Left ventricle myocardium inferior (tissue), 1 donor: ENCODE measurements around the gene CCNQ. TPM values are rescaled to one million over a fixed set of nuclear protein-coding genes. Genes with fewer than 3 reads are reported as not detected.

ENCODE experiments used
- DNase-seq: peaks from one replicate; pipeline ENCODE4 v3.0.0-alpha.2; 2020
- H3K27ac ChIP-seq: fragments of 200-600 bp; replicated peaks from 2 replicates; pipeline ENCODE4 v1.8.0; 2021
- H3K27me3 ChIP-seq: fragments of 200-600 bp; 2 replicates; pipeline ENCODE4 v1.8.0; 2021; ENCODE audit warnings: low read depth
- H3K36me3 ChIP-seq: fragments of 200-600 bp; 2 replicates; pipeline ENCODE4 v1.8.0; 2021
- H3K4me1 ChIP-seq: fragments of 200-600 bp; 2 replicates; pipeline ENCODE4 v1.8.0; 2021
- H3K4me3 ChIP-seq: fragments of 200-600 bp; 2 replicates; pipeline ENCODE4 v1.8.0; 2021; ENCODE audit warnings: mild to moderate bottlenecking, moderate library complexity
- H3K9me3 ChIP-seq: fragments of 200-600 bp; replicated peaks from 2 replicates; pipeline ENCODE4 v1.8.0; 2021
- CTCF ChIP-seq: fragments of 200-600 bp; IDR thresholded peaks from 2 replicates; pipeline ENCODE4 v1.8.0; 2021; ENCODE audit warnings: antibody characterized with exemption, mild to moderate bottlenecking, borderline replicate concordance
- intact Hi-C: fragments of 100-400 bp; cut with micrococcal nuclease; formaldehyde crosslinking; loops from one replicate; pipeline ENCODE4 v1.11.0; 2022
- total RNA-seq: library from RNA; stranded (reverse); fragmentation: NEBNext Ultra II Directional; extraction: Animal tissue kit (Norgen Biotek cat#: 25700); gene quantifications from one replicate; pipeline ENCODE4 v1.2.1, GENCODE V29; 2021
- donor health status: DM: no; HTN: yes; CAD: no; lungs with severe emphysema.

The CCNQ gene
- total RNA-seq, 1 donor from 2014 or later = 39.3 TPM

GRCh38 chrX:153626863-153627674, 28.1 kb upstream of the CCNQ start:
- H3K4me1 ChIP-seq = no peaks in the 10 kb centered on the region
- H3K27ac ChIP-seq = no peak overlapping the region
- no peak for TF ChIP-seq CTCF
- DNase-seq = no peak
- H3K9me3 ChIP-seq = no peaks in the 10 kb centered on the region
- intact Hi-C loops = no loop called here
- peaks cover 4% of the 10 kb centered on the region for H3K27me3 ChIP-seq
- H3K4me3 ChIP-seq = no peak overlapping the region
- H3K36me3 ChIP-seq = no peaks in the 10 kb centered on the region

- intact Hi-C loops = no loop called here
- no peaks in the 10 kb centered on the region for H3K9me3 ChIP-seq
- no peaks in the 10 kb centered on the region for H3K36me3 ChIP-seq
- H3K4me1 ChIP-seq = no peaks in the 10 kb centered on the region
- no peak overlapping the region for H3K4me3 ChIP-seq
- TF ChIP-seq CTCF = no peak
- no peak for DNase-seq
- H3K27ac ChIP-seq = no peak overlapping the region
- H3K27me3 ChIP-seq = peaks cover 4% of the 10 kb centered on the region
Observed at GRCh38 chrX:153626025-153626633, 27.2 kb upstream of the CCNQ start.

GRCh38 chrX:153625271-153626024, 26.5 kb upstream of the CCNQ start:
- H3K4me3 ChIP-seq = no peak overlapping the region
- intact Hi-C loops = no loop called here
- peaks cover 4% of the 10 kb centered on the region for H3K27me3 ChIP-seq
- H3K36me3 ChIP-seq = no peaks in the 10 kb centered on the region
- H3K4me1 ChIP-seq = no peaks in the 10 kb centered on the region
- TF ChIP-seq CTCF = no peak
- H3K9me3 ChIP-seq = no peaks in the 10 kb centered on the region
- no peak for DNase-seq
- no peak overlapping the region for H3K27ac ChIP-seq

GRCh38 chrX:153624196-153625091, 25.5 kb upstream of the CCNQ start:
- no peak for DNase-seq
- no peak for TF ChIP-seq CTCF
- Histone ChIP-seq H3K27ac (no peak overlapping the region), H3K36me3 (no peaks in the 10 kb centered on the region), H3K9me3 (no peaks in the 10 kb centered on the region), H3K27me3 (peaks cover 4% of the 10 kb centered on the region), H3K4me1 (no peaks in the 10 kb centered on the region), H3K4me3 (no peak overlapping the region)
- intact Hi-C loops = no loop called here
